Mesenteric fat pad (tissue), 1 donor: ENCODE measurements around the gene ADAMTS17. TPM values are rescaled to one million over a fixed set of nuclear protein-coding genes. Genes with fewer than 3 reads are reported as not detected.

Experiments used
- DNase-seq: peaks from one replicate; pipeline ENCODE4 v3.0.0-alpha.2; 2020; ENCODE audit warnings: low spot score
- total RNA-seq: library from RNA; stranded (reverse); fragmentation: NEBNext Ultra II Directional; extraction: Animal tissue kit (Norgen Biotek cat#: 25700); gene quantifications from one replicate; pipeline ENCODE4 v1.2.1, GENCODE V29; 2021
- donor health status: DM: yes; HTN: yes; CAD: no.

The ADAMTS17 gene
- total RNA-seq, 1 donor from 2014 or later = 2.3 TPM

DNA sequence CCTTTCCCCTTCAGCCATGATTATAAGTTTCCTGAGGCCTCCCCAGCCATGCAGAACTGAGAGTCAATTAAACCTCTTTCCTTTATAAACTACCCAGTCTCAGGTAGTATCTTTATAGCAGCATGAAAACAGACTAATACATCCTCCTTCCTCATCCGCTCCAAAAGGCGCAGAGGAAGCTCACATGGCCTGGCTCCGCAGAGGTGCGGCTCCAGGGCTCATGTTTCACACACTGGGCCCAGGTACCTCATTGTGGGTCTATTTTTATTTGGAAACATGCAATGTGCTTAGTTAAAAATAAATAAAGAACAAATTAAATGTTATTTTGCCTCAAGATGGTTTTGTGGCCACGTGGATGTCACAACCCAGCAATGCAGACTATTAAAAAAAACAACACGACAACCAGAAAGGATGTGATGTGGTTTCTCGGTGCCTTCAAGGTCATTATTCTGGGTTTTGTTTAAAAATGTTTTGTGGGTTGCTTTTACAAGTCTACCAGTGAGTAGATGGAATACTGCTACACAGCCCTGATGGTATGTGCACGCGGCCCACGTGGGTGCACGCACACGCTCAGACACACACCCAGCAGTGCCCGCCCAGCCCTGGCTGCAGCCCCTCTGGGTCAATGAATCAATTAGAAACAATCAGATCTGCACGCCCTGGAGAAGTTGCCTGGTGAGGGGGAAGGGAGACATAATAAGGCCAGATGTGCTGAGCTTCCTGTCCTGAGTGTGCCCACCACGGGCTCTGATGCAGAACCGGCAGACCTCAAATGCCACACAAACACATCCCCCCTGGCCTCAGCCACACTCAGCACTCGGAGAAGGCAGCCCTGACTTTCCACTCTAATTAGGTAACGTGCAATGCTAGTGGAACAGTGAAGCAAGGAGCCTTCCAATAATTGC lies 140.1 kb downstream of the ADAMTS17 start:
- DNase-seq = peak; percentile 74

GRCh38 chr15:100200287-100200880 lies 141.4 kb downstream of the ADAMTS17 start:
- DNase-seq = peak; percentile 85

GRCh38 chr15:100199711-100200286 lies 142.0 kb downstream of the ADAMTS17 start:
- peak; percentile 80 for DNase-seq

- DNase-seq = peak; percentile 60
Observed at GRCh38 chr15:100198442-100198841, 143.3 kb downstream of the ADAMTS17 start.

- no peak for DNase-seq
Observed at GRCh38 chr15:100196326-100197058, 145.3 kb downstream of the ADAMTS17 start.

GRCh38 chr15:100194996-100195395 lies 146.8 kb downstream of the ADAMTS17 start:
- peak; percentile 65 for DNase-seq

GRCh38 chr15:100193277-100193860 lies 148.4 kb downstream of the ADAMTS17 start:
- peak; percentile 78 for DNase-seq

DNA sequence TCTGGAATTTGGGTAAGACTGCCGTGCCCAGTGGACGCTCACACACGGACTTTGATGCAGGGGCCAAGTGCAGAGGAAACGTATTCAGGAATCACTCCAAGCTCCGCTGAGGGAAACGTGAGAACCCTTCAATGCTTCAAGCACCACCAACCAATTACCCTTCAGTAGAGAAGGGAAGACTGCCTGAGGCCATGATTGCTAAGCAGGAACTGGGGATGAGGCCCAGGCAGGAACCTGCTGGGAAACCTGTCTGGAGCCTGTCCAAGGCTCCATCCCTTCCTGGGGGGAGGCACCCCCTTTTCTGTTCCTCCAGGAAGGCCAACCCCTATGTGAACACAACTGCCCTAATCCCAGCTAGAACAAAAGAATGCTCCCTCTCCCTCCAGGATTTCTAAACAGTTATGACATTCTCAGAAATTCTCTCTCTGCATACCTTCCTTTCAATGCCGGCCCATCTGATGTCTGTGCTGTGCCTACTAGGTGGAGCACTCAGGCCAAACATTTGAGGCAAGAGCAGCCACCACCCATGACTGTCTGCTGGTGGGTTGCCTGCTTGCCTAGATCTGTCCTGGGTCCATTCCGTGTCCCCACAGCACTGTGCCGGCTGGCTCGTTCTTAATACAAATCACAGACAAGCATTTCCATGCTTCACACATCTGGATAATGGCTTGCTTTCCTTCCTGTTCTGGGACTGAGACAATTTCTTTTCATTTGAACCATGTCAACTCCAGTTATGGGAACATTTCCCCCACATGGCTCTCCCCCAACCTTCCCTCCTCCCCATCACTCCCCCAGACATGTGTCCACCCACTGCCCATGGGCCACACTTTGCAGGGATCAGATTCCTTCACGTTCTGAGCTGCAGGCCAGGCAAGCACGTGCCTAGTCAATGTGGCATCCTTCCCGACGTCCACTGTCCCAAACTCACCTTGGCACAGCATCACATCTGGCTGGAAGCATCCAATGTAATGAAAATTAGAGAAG lies 149.4 kb downstream of the ADAMTS17 start:
- peak; percentile 47 for DNase-seq

DNA sequence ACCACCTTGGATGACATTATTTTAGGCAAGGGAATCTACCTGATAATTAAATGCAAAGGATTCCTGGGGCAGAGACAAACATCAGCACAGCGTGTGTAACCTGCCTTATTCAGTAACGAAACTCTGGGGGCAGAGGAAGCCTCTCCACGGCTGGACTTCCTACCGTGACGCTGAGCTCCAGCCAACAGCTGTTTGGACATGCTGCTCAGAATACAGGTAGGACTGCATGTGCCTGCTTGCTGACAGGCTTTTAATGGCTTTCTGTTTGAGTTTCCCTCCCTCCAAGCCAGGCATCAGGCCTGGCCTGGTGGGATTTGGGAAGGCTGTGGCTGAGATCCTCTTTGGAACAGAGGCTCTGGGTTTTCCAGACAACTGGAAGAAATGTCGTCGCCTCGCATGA lies 150.6 kb downstream of the ADAMTS17 start:
- DNase-seq = no peak

DNA sequence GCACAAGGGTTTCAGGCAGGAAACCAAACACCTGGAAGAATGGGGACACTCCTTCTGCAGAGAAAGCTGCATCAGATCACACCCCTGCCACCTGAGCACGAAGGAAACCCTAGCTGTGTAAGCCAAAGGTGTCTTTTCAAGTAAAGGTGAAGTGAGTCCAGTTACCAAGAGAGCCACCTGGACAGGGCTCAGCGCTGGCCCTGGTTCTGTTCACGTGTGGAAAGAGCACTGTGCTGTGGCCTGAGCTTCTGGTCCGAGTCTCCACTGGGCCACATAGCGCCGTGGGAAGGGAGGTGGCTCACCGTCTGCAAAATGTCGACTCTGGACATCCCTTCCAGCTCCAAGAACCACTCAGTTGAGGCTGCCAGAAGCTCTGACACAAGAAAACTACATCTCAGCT lies 151.1 kb downstream of the ADAMTS17 start:
- DNase-seq = peak; percentile 60

- DNase-seq = no peak
Observed at GRCh38 chr15:100189849-100190248, 151.9 kb downstream of the ADAMTS17 start.

GRCh38 chr15:100189319-100189718 lies 152.5 kb downstream of the ADAMTS17 start:
- DNase-seq = peak; percentile 59

DNA sequence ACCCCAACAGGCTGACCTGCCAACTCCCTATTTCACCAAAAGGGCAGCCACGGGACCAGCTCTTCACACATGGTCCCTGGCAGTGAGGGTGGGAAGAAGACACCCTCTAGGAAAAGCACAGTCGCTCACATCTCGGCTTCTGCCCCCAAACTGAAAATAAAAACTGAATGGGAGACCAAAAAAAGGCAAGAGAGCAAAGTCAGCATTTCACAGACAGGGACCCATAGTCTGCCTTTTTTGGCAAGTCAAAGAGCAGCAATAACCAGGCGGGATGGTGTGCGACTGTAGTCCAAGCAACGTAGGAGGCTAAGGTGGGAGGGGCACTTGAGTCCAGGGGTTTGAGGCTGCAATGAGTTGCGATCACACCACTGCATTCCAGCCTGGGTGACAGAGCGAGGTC lies 154.1 kb downstream of the ADAMTS17 start:
- DNase-seq = peak; percentile 8

DNA sequence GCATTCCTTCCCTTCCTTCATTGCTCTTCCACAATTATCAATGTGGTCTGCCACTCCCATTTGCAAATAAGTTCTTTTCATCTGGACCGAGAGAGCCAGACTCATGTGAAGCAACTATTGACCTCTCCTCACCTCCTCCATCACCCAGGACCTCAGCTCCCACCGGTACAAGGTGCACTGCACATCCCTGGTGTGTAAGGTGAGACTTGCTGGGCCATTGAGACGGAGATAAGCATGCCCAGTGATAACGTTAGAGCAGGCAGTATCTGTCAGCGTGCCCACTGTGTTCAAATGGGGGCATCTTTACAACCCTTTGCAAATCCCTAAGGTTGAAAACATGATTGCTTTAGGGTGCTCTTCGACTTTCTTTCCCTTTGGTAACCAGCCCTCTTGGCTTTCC lies 154.8 kb downstream of the ADAMTS17 start:
- peak; percentile 65 for DNase-seq

DNA sequence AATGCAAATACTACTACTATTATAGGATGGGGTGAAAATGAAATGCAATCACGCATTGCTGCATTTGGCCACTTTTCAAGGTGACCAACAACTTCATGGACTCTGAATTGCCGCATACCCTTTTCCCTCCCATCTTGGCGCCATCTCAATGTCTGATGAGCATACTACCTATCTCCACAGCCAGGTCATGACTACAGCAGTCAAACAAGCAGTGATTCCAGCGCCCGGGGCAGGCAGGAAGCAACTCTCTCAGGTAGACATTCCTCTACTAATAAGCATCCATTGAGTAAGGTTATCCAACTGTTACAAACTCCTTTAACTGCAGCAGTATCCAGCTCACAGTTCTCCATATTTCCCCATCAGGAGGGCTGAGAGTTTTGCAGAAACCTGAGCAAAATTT lies 155.4 kb downstream of the ADAMTS17 start:
- peak; percentile 43 for DNase-seq

DNA sequence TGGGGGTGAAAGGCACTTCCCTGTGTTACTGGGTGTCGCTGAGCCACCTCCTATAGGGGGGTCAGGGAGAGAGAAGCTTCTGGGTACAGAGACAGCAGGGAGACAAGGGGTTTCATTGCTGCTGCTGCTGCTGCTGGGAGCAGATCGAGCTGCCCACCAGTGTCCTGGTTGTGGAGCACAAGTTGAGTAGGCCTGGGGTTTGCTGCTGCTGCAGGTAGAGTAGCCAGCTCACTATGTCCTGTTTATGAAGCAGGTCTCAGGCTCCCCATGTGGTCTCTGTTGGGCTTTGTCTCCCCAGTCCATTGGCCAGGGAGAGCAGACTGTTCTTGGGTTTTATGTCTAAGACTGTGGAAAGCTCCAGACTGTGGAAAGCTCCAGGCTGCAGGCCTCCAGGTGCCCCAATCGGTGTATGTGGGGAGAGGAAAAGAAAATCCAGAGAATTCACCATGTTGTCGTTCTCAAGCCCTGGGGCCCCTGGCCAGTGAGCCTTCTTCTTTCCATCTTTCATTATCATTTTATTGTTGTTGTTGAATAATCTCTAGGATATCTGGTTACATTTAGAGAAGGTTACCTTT lies 157.8 kb downstream of the ADAMTS17 start:
- DNase-seq = peak; percentile 67

- DNase-seq = peak; percentile 41
Observed at GRCh38 chr15:100180921-100181320, 160.9 kb downstream of the ADAMTS17 start.

DNA sequence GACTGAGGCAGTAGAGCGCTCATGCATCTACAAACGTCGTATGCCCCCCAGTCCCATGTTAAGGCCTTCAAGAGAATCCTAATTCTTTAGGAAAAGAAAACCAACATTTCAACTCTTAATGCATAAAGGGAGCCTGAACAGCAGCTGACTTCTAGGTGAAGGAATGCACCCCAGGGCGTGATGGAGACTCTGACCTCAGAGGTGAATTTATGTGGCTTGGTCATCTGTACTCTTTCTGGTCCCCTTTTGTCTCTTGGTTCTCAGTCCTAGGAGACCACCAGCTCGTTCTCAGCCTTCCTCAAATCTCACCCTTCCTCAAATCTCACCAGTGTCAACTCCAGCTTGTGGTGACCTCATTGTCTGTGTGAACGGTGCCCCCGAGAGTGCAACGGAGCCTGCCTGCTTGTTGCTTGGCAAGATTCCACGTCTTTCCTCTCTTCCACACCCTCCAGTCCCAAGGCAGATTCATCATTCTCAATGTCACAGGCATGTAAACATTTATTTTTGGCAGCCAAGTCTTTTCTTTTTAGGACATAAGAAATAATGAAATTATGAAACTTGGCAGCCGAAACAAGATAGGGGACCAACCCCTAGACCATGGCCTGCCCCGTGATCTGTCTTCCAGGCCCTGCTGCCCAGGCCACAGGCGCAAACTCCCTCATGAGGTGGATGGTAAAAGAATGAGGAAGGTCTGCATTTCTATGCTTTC lies 166.2 kb downstream of the ADAMTS17 start:
- peak; percentile 49 for DNase-seq

GRCh38 chr15:100174904-100175275 lies 166.9 kb downstream of the ADAMTS17 start:
- DNase-seq = peak; percentile 35
